Inferior parietal cortex (tissue), 1 donor: Measurements from ENCODE around the gene TNRC6C.
A peak's percentile ranks its signal among the peaks of the same experiment; 100 is the strongest.

Experiments used
- DNase-seq: peaks from one replicate; pipeline ENCODE4 v3.0.0-alpha.2; 2016; ENCODE audit errors: extremely low spot score

Gene TNRC6C, protein sequence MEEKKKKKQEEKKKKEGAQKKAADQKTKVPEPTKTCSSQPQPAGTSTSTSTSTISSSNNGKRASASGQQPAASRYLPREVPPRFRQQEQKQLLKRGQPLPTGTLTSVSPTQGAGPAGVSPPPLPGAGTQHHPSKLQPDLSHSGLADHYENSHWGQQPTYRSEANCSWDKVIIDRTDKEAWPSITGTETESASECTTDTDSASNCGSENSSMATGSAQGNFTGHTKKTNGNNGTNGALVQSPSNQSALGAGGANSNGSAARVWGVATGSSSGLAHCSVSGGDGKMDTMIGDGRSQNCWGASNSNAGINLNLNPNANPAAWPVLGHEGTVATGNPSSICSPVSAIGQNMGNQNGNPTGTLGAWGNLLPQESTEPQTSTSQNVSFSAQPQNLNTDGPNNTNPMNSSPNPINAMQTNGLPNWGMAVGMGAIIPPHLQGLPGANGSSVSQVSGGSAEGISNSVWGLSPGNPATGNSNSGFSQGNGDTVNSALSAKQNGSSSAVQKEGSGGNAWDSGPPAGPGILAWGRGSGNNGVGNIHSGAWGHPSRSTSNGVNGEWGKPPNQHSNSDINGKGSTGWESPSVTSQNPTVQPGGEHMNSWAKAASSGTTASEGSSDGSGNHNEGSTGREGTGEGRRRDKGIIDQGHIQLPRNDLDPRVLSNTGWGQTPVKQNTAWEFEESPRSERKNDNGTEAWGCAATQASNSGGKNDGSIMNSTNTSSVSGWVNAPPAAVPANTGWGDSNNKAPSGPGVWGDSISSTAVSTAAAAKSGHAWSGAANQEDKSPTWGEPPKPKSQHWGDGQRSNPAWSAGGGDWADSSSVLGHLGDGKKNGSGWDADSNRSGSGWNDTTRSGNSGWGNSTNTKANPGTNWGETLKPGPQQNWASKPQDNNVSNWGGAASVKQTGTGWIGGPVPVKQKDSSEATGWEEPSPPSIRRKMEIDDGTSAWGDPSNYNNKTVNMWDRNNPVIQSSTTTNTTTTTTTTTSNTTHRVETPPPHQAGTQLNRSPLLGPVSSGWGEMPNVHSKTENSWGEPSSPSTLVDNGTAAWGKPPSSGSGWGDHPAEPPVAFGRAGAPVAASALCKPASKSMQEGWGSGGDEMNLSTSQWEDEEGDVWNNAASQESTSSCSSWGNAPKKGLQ (N-terminal part only)

GRCh38 chr17:77957857-77958715, at the start of gene TNRC6C:
Gene TNRC6C, plus strand, starts transcription at chr17:77958703. Its CDS starts 45,504 bp downstream, at chr17:78004207.
- peak; percentile 98 for DNase-seq

- DNase-seq = no peak
These were observed 49.3 kb upstream of the TNRC6C start for GRCh38 chr17:77909236-77909635.

GRCh38 chr17:77909816-77910215, 48.7 kb upstream of the TNRC6C start:
- DNase-seq = no peak

DNA sequence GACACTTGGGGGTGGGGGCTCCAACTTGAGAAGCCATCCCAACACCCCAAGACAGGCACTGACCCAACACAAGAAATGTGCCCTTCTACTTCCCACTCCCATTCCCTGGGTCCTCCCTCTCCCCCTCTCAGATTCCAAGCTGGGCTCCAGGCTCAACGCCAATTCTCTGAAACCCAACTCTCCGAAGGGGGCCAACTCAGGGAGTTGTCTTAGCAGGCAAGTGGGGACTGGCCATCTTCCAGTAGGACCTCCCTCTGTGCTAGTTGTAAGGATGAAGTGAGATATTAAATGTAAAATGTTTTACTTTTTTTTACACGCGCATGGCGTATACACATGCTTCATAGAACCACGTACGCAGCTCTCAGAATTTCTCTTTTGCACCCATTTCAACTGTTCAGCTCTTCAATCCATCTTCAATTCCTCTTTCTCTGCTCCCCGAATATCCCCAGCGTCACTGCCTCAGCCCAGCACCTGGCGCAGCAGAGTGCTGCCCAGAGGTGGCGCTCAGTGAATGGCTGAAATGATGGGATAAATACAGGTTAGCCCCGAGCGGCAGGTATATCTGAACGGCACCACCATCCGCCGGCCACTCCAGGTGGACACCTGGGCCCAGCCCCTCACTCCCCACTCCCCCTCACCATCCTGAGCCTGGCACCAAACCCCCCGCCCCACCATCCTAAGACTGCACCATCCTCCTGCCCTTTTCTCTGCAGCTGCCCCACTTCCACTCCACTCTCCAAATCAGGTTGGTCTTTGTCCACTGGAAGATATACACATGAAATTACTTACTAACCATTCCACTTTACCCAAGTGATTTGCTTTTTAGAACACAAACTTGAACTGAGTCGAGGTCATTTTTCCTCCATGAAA, 43.9 kb upstream of the TNRC6C start:
- DNase-seq = no peak

- DNase-seq = no peak
These were observed 42.9 kb upstream of the TNRC6C start for GRCh38 chr17:77915594-77916021.

- no peak for DNase-seq
These were observed 42.2 kb upstream of the TNRC6C start for GRCh38 chr17:77916264-77916663.

DNA sequence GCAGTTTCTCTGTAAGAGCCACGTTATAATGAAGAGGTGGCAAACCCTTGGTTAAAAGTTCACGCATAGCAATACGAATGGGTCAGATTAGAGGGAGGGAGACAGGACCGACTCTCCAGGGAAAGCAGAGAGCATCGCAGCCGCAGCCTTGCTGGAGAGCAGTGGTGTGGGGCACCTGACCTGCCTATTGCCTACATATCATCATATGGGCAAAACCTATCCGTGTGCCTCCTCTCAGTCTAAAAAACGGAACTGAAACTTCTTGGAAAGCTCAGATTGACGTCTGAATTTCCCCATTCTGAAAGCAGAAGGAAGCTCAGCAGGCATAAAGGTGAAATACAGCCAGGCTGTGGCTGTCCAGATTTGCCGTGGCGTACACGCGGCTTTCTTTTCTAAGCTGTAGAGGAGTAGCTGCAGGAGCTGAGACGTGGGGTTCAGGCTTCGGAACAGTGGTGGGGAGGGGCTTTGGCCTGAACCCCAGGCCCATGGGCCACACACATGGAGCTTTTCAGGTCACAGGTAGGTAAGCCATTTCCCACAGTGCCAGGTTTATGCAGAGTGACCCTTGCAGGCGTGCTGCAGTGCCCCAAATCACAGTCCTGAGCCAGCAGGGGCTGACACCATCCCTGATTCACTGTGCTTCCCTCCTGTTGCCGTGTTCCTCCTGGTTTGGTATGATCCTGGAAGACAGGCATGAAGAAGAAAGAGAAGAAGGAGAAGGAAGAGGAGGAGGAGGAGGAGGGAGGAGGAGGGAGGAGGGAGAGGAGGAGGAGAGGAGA, 41.6 kb upstream of the TNRC6C start:
- no peak for DNase-seq

DNA sequence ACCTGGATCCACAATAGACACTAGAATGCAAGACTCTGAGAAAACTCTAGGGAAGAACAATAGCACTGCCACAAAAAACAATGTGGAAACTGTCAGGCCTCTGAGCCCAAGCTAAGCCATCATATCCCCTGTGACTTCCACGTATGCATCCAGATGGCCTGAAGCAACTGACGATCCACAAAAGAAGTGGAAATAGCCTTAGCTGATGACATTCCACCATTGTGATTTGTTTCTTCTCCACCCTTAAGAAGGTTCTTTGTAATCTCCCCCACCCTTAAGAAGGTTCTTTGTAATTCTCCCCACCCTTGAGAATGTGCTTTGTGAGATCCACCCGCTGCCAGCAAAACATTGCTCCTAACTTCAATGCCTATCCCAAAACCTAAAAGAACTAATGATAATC, 39.2 kb upstream of the TNRC6C start:
- no peak for DNase-seq

- DNase-seq = no peak
These were observed 35.4 kb upstream of the TNRC6C start for GRCh38 chr17:77923135-77923534.

DNA sequence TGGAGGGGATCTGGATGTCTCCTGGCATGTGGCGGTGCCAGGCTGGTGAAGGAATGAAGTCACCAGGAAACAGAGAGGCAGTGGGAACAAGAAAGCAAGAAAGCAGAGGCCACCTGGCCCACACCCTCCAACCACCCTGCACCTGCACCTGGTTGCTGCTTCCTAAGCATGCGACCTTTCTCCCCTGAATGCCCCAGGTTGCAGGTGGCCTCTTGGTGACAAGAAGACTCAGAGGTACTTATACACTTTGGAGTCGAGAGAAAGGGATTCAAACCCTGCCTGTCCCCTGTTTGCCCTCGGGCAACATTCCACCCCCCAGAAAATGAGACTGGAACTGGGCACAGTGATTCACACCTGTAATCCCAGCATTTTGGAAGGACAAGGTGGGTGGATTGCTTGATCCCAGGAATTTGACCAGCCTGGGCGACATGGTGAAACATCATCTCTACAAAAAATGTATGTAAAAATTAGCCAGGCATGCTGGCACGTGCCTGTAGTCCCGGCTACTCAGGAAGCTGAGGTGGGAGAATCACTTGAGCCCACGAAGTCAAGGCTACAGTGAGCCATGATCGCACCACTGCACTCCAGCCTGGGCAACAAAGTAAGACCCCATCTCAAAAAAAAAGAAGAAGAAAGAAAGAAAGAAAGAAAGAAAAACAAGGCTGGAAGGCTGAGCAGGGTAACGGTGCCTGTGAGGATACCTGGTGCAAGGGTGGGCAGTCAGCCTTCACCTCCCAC, 34.6 kb upstream of the TNRC6C start:
- DNase-seq = no peak

- DNase-seq = peak; percentile 53
These were observed 33.7 kb upstream of the TNRC6C start for GRCh38 chr17:77924757-77925336.

DNA sequence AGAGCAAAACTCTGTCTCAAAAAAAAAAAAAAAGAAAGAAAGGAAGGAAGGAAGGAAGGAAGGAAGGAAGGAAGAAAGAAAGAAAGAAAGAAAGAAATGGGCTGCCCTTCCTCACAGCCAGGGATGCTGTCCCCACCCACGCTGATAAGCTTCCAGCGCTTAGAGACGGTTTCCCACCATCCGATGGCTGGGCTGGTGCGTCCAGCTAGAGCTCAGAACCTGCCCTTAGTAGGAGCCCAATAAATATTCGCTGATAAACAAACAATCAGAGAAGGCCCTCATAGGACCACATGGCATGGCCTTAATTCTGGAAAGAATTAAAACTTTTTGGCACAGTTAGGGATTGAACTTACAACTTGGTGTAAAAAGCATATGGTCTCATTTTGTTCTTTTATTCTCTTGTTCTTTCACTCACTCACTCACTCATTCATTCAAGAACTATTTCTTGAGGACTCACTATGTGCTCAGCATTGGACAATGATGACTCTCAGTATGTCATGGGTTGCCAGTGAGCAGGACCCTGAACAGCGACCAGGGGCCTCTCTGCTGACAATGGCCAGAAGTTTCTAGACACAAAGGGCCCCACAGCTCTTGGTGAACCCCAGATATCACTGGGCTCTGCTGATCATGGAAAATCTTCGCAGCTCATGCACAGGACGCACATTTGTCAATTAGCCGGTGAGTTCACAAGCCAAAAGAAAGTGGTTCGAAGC, 32.5 kb upstream of the TNRC6C start:
- no peak for DNase-seq

DNA sequence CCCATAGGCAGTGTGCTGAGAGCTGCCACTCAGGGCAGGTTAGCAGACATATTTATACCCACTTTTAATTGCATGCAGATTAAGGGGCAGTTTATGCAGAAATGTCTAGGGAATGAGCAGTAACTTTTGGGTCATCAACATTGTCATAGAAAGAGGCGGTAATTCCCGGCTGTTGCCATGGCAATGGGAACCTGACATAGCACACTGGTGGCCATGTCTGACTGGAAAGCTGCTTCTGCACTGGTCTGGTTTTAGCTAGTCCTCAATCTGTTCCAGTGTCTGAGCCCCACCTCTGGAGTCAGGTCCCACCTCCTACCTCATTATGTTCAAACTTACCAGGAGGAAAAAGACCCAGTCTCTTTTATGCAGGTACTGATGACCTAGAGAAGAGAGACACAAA, 31.5 kb upstream of the TNRC6C start:
- no peak for DNase-seq

GRCh38 chr17:77927777-77928518, 30.6 kb upstream of the TNRC6C start:
- DNase-seq = no peak

- no peak for DNase-seq
These were observed 29.9 kb upstream of the TNRC6C start for GRCh38 chr17:77928519-77929179.

GRCh38 chr17:77929180-77929564, 29.3 kb upstream of the TNRC6C start:
- no peak for DNase-seq
